GM12891 (cell line): ENCODE measurements around the gene MORF4L1.

Experiments used
- DNase-seq: peaks from one replicate; pipeline ENCODE4 v3.0.0; 2011; ENCODE audit warnings: low spot score; ENCODE audit not compliant: insufficient read length
- FAIRE-seq: peaks from 2 replicates; lab custom pipeline; 2011; peaks lifted over from hg19 to GRCh38; lab: Jason Lieb, UNC
- PAX5 ChIP-seq: IDR thresholded peaks from 2 replicates; pipeline ENCODE4 v1.6.1; 2011; ENCODE audit warnings: low read length, moderate library complexity, mild to moderate bottlenecking; ENCODE audit not compliant: insufficient read depth, severe bottlenecking
- POLR2A ChIP-seq: IDR thresholded peaks from 2 replicates; pipeline ENCODE4 v1.6.1; 2011; ENCODE audit warnings: low read depth, low read length, control low read depth
- POLR2AphosphoS5 ChIP-seq: IDR thresholded peaks from 2 replicates; pipeline ENCODE4 v1.6.1; 2011; ENCODE audit warnings: low read depth, low read length, control low read depth
- POU2F2 ChIP-seq: IDR thresholded peaks from 2 replicates; pipeline ENCODE4 v1.6.1; 2011; ENCODE audit warnings: low read depth, mild to moderate bottlenecking, control low read depth, low read length, moderate library complexity
- SPI1 ChIP-seq: IDR thresholded peaks from 2 replicates; pipeline ENCODE4 v1.6.1; 2011; ENCODE audit warnings: low read depth, low read length, control low read depth
- TAF1 ChIP-seq: IDR thresholded peaks from 2 replicates; pipeline ENCODE4 v1.6.1; 2011; ENCODE audit warnings: low read depth, low read length, control low read depth

The MORF4L1 gene

GRCh38 chr15:78937132-78937739 lies 64.5 kb downstream of the MORF4L1 start:
- TF ChIP-seq PAX5 (no peak), POU2F2 (no peak), POLR2AphosphoS5 (no peak), POLR2A (no peak), TAF1 (no peak), SPI1 (no peak)
- FAIRE-seq (peak; percentile 52), DNase-seq (no peak)

- no peak for DNase-seq
- FAIRE-seq: peak; percentile 50
- TF ChIP-seq SPI1: peak; percentile 73
- no peak for TF ChIP-seq PAX5
Observed at GRCh38 chr15:78938658-78939488, 66.2 kb downstream of the MORF4L1 start.

- no peak for FAIRE-seq
- no peak for TF ChIP-seq POLR2AphosphoS5
- no peak for TF ChIP-seq TAF1
- no peak for TF ChIP-seq PAX5
- TF ChIP-seq POU2F2: no peak
- no peak for TF ChIP-seq POLR2A
- no peak for TF ChIP-seq SPI1
Observed at GRCh38 chr15:78942741-78943140, 70.1 kb downstream of the MORF4L1 start.

GRCh38 chr15:78943692-78944091 lies 71.0 kb downstream of the MORF4L1 start:
- TF ChIP-seq POLR2A (no peak), SPI1 (no peak), POLR2AphosphoS5 (no peak), TAF1 (no peak), PAX5 (no peak), POU2F2 (no peak)
- DNase-seq (no peak), FAIRE-seq (no peak)

More at GRCh38 chr15:78942741-78943140, 70.1 kb downstream of the MORF4L1 start:
- DNase-seq: no peak

- peak; percentile 48 for FAIRE-seq
- TF ChIP-seq POLR2AphosphoS5 (no peak), PAX5 (no peak), TAF1 (no peak), POLR2A (no peak), SPI1 (no peak), POU2F2 (no peak)
- no peak for DNase-seq
Observed at GRCh38 chr15:78944202-78944625, 71.5 kb downstream of the MORF4L1 start.

GRCh38 chr15:78944669-78945407 lies 72.1 kb downstream of the MORF4L1 start, which contains the start of gene CTSH:
Gene CTSH, minus strand, starts transcription at chr15:78945046. Its CDS starts 65 bp downstream, at chr15:78944981.
- no peak; the same call in 1 of the 2 replicates for TF ChIP-seq POLR2A
- TF ChIP-seq POLR2AphosphoS5: peak; percentile 44; the same call in 1 of the 2 replicates
- DNase-seq (peak; percentile 88), FAIRE-seq (peak; percentile 62)

- DNase-seq (no peak), FAIRE-seq (no peak)
- TF ChIP-seq SPI1 (no peak), POU2F2 (no peak), POLR2AphosphoS5 (no peak), POLR2A (no peak), PAX5 (no peak), TAF1 (no peak)
Observed at GRCh38 chr15:78946493-78946892, 73.8 kb downstream of the MORF4L1 start.

- FAIRE-seq (no peak), DNase-seq (no peak)
- TF ChIP-seq POLR2AphosphoS5: no peak
- no peak for TF ChIP-seq POLR2A
- no peak for TF ChIP-seq TAF1
- TF ChIP-seq POU2F2: no peak
- no peak for TF ChIP-seq PAX5
- no peak for TF ChIP-seq SPI1
Observed at GRCh38 chr15:78947506-78947905, 74.8 kb downstream of the MORF4L1 start.
